Measurements from ENCODE around the gene MYO1A. TPM values are rescaled to one million over a fixed set of nuclear protein-coding genes. Genes with fewer than 3 reads are reported as not detected.

The MYO1A gene
- total RNA-seq, 2 donors from 2014 or later = 0.48 to 2.5 TPM

GRCh38 chr12:57009949-57010626, 39.8 kb downstream of the MYO1A start:
- Mint-ChIP-seq H3K9me3 (no peaks in the 10 kb centered on the region), H3K4me3 (no peak overlapping the region), H3K36me3 (peaks cover 7% of the 10 kb centered on the region), H3K27ac (no peak overlapping the region), H3K4me1 (ENCODE audit: low read depth in 2 of 2) (peaks cover 20 to 31% of the 10 kb centered on the region in 2 donors), H3K27me3 (peaks cover 24 to 27% of the 10 kb centered on the region in 2 donors)
- ATAC-seq (no peak), DNase-seq (ENCODE audit: low spot score) (no peak)

DNA sequence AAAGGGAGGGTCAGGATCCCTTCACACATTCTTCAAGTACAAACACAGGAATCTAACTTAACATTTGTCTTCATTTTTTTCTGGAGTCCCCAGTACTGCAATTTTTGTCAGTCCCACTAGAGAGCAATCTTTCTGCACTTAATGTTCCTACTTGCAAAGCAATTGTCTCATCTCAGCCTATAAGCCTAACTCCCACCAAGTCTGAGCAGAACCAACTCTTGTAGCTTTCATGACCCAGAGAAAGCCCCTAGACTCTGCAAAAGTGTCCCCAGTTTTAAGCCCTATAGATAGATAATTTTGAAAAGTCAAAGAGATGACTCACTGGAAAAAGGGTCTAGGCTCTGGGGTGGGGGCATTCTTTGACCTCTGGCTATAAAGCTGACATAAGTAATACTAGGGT, 41.8 kb downstream of the MYO1A start:
- no peak for ATAC-seq
- peaks cover 10% of the 10 kb centered on the region in 2 donors for H3K27me3 Mint-ChIP-seq
- peak overlapping the region in 1 of 2 donors; percentile 85 for H3K27ac Mint-ChIP-seq
- H3K4me1 Mint-ChIP-seq (ENCODE audit: low read depth in 2 of 2) = peaks cover 30 to 45% of the 10 kb centered on the region in 2 donors
- no peak for DNase-seq (ENCODE audit: low spot score)
- no peak overlapping the region for H3K4me3 Mint-ChIP-seq
- H3K9me3 Mint-ChIP-seq = no peaks in the 10 kb centered on the region
- H3K36me3 Mint-ChIP-seq = peaks cover 18% of the 10 kb centered on the region

GRCh38 chr12:57006809-57007475, 43.0 kb downstream of the MYO1A start:
- peaks cover 0 to 2% of the 10 kb centered on the region in 2 donors for H3K27me3 Mint-ChIP-seq
- H3K36me3 Mint-ChIP-seq = peaks cover 24% of the 10 kb centered on the region
- ATAC-seq = peak; percentile 29 to 37
- no peak for DNase-seq (ENCODE audit: low spot score)
- no peaks in the 10 kb centered on the region for H3K9me3 Mint-ChIP-seq
- peak overlapping the region; percentile 87 for H3K4me3 Mint-ChIP-seq
- peaks cover 32 to 53% of the 10 kb centered on the region in 2 donors for H3K4me1 Mint-ChIP-seq (ENCODE audit: low read depth in 2 of 2)
- H3K27ac Mint-ChIP-seq = peak overlapping the region; percentile 85 to 97

GRCh38 chr12:57005980-57006808, 43.7 kb downstream of the MYO1A start, which contains the start of gene ZBTB39:
Gene ZBTB39, minus strand, starts transcription at chr12:57006546. Its CDS starts 1,629 bp downstream, at chr12:57004917.
- peaks cover 24% of the 10 kb centered on the region for H3K36me3 Mint-ChIP-seq
- ATAC-seq (peak; percentile 93 to 95), DNase-seq (ENCODE audit: low spot score) (peak; percentile 81)
- peaks cover 34 to 51% of the 10 kb centered on the region in 2 donors for H3K4me1 Mint-ChIP-seq (ENCODE audit: low read depth in 2 of 2)
- no peaks in the 10 kb centered on the region for H3K27me3 Mint-ChIP-seq
- H3K27ac Mint-ChIP-seq = peak within 1 kb of the TSS; percentile 85 to 97
- H3K9me3 Mint-ChIP-seq = no peaks in the 10 kb centered on the region
- peak within 1 kb of the TSS; percentile 96 for H3K4me3 Mint-ChIP-seq

DNA sequence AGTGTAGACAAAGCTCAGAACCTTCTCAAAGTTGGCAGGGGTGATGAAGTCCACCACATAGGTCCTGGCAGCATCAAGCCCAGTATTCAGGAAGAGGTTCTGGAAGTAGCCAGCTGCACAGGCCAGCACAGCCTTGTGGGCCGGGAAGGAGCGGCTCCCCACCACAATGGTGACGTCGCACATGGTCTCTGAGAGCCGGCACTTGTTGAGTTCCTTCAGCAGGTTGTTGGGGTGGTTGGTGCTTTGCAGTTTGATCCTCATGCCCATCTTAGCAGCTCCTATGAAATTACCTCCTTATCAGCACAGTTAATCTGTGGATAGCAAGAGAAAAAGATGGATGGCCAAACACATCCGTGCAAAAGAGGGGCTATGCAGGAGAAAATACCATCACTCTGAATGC, 45.3 kb downstream of the MYO1A start:
- H3K27me3 Mint-ChIP-seq = no peaks in the 10 kb centered on the region
- DNase-seq (ENCODE audit: low spot score) (no peak), ATAC-seq (no peak)
- no peaks in the 10 kb centered on the region for H3K9me3 Mint-ChIP-seq
- H3K36me3 Mint-ChIP-seq = peaks cover 24% of the 10 kb centered on the region
- peak overlapping the region in 1 of 2 donors; percentile 91 for H3K27ac Mint-ChIP-seq
- H3K4me1 Mint-ChIP-seq (ENCODE audit: low read depth in 2 of 2) = peaks cover 47 to 66% of the 10 kb centered on the region in 2 donors
- peak overlapping the region; percentile 96 for H3K4me3 Mint-ChIP-seq

DNA sequence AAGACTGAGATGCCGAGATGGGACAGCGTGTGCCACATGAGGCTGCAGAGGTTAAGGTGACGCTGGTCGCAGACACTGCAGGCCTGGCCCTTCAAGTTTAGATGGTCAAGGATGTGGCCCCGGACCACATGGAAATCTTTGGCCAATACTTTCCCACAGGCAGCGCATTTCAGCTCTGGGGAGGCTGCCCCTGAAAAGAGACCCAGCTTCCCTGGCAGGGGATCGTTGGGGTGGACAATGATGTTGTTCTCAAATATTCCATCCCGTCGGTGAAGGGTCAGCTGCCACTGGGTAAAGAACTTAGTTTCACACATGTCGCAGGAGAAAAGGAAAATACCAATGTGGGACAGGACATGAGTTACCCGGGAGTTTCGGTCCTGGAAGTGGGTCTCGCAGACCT, 46.5 kb downstream of the MYO1A start:
- Mint-ChIP-seq H3K9me3 (no peaks in the 10 kb centered on the region), H3K36me3 (peaks cover 24% of the 10 kb centered on the region), H3K27ac (no peak overlapping the region), H3K4me3 (no peak overlapping the region), H3K27me3 (no peaks in the 10 kb centered on the region), H3K4me1 (ENCODE audit: low read depth in 2 of 2) (peaks cover 59 to 78% of the 10 kb centered on the region in 2 donors)
- no peak for ATAC-seq
- DNase-seq (ENCODE audit: low spot score) = no peak

DNA sequence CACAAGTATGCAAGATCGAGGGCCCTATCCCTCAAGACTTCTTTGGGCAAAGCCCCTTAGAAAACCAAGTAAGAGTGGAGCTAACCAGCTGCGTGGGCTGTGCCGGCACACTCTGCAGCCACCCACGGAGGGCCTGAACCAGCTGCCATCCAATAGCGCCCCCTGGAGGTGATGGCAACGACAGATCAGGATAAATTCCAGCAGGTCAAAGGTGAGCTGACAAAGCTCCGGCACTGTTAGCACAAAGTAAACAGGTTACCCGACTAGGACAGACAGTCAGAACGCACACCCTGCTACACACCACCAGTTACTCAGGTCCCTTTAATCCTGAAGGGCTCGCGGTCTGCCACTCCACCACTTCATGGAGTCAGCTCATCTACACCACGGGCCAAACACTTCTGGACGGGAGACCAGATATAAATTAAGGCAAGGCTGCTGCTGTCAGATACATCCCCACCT, 48.5 kb downstream of the MYO1A start:
- Mint-ChIP-seq H3K4me3 (no peak overlapping the region), H3K36me3 (peaks cover 24% of the 10 kb centered on the region), H3K27ac (no peak overlapping the region), H3K4me1 (ENCODE audit: low read depth in 2 of 2) (peaks cover 59 to 67% of the 10 kb centered on the region in 2 donors), H3K9me3 (no peaks in the 10 kb centered on the region), H3K27me3 (no peaks in the 10 kb centered on the region)
- ATAC-seq (peak; percentile 39 to 43), DNase-seq (ENCODE audit: low spot score) (peak; percentile 68)

- Mint-ChIP-seq H3K27ac (peak overlapping the region; percentile 9 to 89), H3K27me3 (no peaks in the 10 kb centered on the region), H3K4me1 (ENCODE audit: low read depth in 2 of 2) (peaks cover 57 to 62% of the 10 kb centered on the region in 2 donors), H3K4me3 (no peak overlapping the region), H3K9me3 (no peaks in the 10 kb centered on the region), H3K36me3 (peaks cover 20% of the 10 kb centered on the region)
- no peak for DNase-seq (ENCODE audit: low spot score)
- peak in 1 of 2 donors; percentile 26 for ATAC-seq
These were observed 49.5 kb downstream of the MYO1A start for GRCh38 chr12:57000393-57000792.

DNA sequence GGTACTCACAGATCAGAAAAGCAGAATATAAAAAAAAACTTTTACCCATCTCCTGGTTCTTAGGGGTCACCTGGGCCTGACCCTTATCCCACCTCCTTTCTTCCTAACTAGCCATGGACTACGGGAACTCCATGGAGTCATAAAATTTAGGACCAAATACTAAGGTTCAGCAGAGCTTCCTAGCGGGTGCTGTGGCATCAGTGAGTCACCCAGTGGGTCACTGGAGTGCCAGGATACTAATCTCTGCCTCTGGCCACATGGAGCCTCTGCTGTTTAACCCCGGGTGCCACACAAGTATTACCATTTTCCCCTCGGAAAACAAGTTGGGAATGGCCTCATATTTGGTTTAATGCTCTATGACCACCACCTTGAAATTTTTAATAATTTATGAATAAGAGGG, 50.5 kb downstream of the MYO1A start:
- Mint-ChIP-seq H3K36me3 (peaks cover 16% of the 10 kb centered on the region), H3K27ac (peak overlapping the region; percentile 89), H3K4me3 (peak overlapping the region; percentile 74), H3K27me3 (no peaks in the 10 kb centered on the region), H3K4me1 (ENCODE audit: low read depth in 2 of 2) (peaks cover 52% of the 10 kb centered on the region in 2 donors), H3K9me3 (no peaks in the 10 kb centered on the region)
- ATAC-seq (no peak), DNase-seq (ENCODE audit: low spot score) (no peak)

- Mint-ChIP-seq H3K27ac (peak overlapping the region; percentile 89), H3K36me3 (peaks cover 14% of the 10 kb centered on the region), H3K9me3 (no peaks in the 10 kb centered on the region), H3K4me3 (peak overlapping the region; percentile 74), H3K27me3 (no peaks in the 10 kb centered on the region), H3K4me1 (ENCODE audit: low read depth in 2 of 2) (peaks cover 47 to 48% of the 10 kb centered on the region in 2 donors)
- ATAC-seq (peak; percentile 80 to 83), DNase-seq (ENCODE audit: low spot score) (no peak)
These were observed 50.9 kb downstream of the MYO1A start for GRCh38 chr12:56998981-56999380.

GRCh38 chr12:56998316-56998715, 51.6 kb downstream of the MYO1A start:
- no peak for ATAC-seq
- peak overlapping the region; percentile 74 for H3K4me3 Mint-ChIP-seq
- peak overlapping the region; percentile 89 for H3K27ac Mint-ChIP-seq
- H3K9me3 Mint-ChIP-seq = no peaks in the 10 kb centered on the region
- no peaks in the 10 kb centered on the region for H3K27me3 Mint-ChIP-seq
- DNase-seq (ENCODE audit: low spot score) = no peak
- peaks cover 7% of the 10 kb centered on the region for H3K36me3 Mint-ChIP-seq
- peaks cover 44 to 45% of the 10 kb centered on the region in 2 donors for H3K4me1 Mint-ChIP-seq (ENCODE audit: low read depth in 2 of 2)

DNA sequence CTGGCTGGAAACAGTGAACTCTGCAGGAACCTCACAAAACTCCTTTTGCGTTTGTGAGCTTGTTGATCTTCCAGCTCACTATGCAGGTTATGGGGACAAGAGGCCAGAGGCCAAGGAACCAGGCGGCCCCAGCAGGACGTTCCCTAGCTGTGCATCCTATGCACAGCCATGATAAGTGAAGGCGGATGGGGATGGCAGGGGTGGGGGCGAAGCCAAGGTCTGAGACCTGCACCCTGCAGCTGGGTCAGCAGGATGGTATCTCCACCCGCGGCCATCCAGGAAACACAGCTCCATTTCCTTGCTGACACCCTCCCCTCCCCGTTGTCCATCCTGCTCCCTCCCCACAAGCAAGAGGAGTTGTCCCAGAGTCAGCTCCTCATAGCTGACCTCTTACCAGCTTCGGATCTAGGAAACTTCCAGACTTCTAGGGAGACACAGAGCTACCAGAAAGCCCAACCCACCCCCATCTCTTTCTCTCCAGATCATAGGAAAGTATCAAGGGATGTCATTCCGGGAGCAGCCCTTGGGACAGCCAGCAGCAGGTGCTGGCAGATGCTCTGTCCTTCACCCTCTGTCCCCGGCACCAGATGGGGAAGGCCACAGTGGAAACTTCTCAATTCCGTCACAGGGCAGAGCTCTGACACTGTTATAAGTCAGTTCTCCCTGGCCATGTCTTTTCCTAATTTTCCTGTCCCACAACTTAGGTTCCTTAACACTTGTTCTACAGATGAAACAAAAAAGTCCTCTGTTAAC, 53.0 kb downstream of the MYO1A start:
- no peaks in the 10 kb centered on the region for H3K9me3 Mint-ChIP-seq
- H3K36me3 Mint-ChIP-seq = no peaks in the 10 kb centered on the region
- no peak overlapping the region for H3K27ac Mint-ChIP-seq
- no peak for DNase-seq (ENCODE audit: low spot score)
- no peaks in the 10 kb centered on the region for H3K27me3 Mint-ChIP-seq
- H3K4me3 Mint-ChIP-seq = no peak overlapping the region
- no peak for ATAC-seq
- H3K4me1 Mint-ChIP-seq (ENCODE audit: low read depth in 2 of 2) = peaks cover 36 to 42% of the 10 kb centered on the region in 2 donors

DNA sequence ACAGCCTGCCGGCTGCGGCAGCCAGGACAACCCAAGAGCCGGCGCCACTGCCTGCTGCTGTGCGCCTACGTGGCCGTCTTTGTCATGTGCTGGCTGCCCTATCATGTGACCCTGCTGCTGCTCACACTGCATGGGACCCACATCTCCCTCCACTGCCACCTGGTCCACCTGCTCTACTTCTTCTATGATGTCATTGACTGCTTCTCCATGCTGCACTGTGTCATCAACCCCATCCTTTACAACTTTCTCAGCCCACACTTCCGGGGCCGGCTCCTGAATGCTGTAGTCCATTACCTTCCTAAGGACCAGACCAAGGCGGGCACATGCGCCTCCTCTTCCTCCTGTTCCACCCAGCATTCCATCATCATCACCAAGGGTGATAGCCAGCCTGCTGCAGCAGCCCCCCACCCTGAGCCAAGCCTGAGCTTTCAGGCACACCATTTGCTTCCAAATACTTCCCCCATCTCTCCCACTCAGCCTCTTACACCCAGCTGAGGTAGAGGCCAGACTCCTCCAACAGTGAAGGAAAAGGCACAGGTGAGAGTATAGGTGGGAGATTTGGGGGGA, 53.9 kb downstream of the MYO1A start:
- DNase-seq (ENCODE audit: low spot score) (no peak), ATAC-seq (no peak)
- no peaks in the 10 kb centered on the region for H3K9me3 Mint-ChIP-seq
- no peaks in the 10 kb centered on the region for H3K27me3 Mint-ChIP-seq
- peaks cover 37 to 44% of the 10 kb centered on the region in 2 donors for H3K4me1 Mint-ChIP-seq (ENCODE audit: low read depth in 2 of 2)
- H3K4me3 Mint-ChIP-seq = no peak overlapping the region
- H3K36me3 Mint-ChIP-seq = no peaks in the 10 kb centered on the region
- no peak overlapping the region for H3K27ac Mint-ChIP-seq

Data from natural killer cell treated with Interleukin-12 subunit alpha and Interleukin-12 subunit beta and Interleukin-15 and Interleukin-18, amount 100 ng/mL, for 72 hours (primary cell).